NCI-H2227 (cell line): ENCODE measurements around the gene ULK4.

Source experiments
- DNase-seq: peaks from one replicate; lab custom pipeline; 2025; ENCODE audit not compliant: unreplicated experiment; lab: John Stamatoyannopoulos, UW

Gene ULK4

DNA sequence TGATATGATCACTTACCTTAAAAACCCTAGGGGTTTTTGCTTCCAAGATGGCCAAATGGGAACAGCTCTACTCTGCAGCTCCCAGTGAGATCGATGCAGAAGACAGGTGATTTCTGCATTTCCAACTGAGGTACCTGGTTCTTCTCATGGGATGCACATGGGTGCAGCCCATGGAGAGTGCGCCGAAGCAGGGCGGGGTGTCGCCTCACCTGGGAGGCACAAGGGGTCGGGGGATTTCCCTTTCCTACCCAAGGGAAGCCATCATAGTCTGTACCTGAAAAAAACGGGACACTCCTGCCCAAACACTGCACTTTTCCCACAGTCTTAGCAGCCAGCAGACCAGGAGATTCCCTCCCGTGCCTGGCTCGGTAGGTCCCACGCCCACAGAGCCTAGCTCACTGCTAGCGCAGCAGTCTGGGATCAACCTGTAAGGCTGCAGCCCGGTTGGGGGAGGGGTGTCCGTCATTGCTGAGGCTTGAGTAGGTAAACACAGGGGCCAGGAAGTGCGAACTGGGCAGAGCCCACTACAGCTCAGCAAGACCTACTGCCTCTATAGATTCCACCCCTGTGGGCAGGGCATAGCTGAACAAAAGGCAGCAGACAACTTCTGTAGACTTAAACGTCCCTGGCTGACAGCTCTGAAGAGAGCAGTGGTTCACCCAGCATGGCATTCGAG, 684.0 kb downstream of the ULK4 start:
- no peak for DNase-seq

DNA sequence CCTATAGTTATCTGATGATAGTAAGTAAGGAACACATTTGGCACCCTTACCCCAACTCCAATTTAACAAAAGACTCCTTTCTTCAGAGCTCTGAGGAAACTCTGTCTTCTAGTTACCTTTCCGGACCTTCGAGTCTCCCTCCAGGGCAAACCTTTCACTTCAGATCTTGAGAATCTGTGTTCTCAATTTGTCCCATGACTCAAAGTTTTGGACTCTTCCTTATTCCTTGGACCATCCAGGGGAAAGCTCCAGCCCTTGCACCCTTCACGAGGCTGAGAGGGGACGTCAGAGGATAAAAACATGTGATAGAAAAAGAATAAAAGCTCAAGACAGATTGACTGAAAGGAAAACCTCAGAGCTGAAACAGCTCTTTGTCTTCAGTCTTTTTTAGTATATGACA, 685.7 kb downstream of the ULK4 start:
- DNase-seq = no peak

DNA sequence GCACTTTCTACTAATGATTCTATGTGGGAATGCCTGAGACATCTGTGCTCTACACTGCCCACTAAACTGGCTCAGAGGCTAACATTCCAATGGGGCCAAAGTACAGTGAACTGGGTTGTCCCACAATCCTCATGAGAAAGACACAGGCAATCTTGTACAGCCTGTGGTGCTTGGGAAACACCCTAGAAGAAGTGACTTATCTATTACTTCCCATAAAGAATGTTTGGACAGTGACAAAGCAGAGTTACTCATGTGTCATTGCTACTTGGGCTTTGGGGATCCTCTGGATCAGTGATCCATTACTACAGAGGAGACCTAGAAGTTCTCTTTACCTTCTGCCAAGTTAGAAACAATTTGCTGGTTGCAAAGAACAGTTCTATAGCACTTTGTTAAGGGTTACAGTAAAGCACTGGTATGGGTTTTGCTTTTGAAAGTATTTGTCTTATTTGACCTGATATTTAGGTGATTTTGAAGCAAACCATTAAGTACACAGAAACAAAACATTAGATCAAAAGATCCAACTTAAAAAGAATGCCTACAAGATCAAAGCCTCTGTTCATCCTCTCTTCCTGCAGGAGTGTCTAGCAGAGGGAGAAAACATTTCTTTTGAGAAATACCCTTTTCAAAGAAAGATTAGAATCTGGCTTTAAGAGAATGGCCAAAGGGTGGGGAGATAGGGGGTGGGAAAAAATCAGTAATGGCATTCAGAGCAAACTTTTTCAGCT, 686.8 kb downstream of the ULK4 start:
- DNase-seq = no peak

DNA sequence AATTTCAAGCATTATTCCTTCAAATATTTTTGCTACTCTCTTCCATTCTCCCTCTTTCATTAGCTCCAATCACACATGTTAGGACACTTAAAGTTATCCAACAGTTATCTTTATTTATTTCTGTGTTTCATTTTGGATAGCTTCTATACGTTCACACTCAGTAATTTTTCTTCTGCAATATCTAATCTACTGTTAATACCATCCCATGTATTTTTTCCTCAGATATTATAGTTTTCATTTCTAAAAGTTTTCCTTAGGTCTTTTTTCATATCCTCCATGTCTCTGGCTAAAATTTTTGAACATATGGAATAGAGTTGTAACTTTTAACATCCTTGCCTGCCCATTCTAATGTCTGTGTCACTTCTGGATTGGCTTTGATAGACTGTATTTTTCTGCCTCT, 689.2 kb downstream of the ULK4 start:
- DNase-seq = no peak

DNA sequence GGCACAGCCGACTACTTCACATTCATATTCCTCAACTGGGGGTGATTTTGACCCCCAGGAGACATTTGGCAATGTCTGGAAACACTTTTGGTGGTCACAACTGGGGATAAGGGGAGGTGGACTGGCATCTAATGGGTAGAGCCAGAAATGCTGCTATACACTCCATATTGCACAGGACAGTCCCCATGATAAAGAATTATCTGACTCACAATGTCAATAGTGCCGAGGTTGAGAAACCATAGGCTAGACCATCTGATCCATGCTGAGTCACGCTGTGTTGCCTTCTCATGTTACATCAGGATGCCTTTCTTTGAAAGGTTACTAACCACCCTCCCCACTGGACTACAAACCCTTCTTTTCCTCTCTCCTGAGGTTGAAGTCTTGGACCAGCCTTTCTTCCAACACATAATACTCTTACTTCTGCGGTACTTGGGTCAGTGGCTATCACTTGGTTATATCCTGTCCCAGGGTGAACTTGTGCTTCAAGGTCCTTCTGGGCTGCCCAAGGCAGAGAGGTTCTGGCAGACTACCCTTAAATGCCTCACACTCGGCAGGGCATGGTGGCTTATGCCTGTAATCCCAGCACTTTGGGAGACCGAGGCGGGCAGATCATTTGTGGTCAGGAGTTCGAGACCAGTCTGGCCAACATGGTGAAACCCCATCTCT, 693.8 kb downstream of the ULK4 start:
- DNase-seq = no peak

DNA sequence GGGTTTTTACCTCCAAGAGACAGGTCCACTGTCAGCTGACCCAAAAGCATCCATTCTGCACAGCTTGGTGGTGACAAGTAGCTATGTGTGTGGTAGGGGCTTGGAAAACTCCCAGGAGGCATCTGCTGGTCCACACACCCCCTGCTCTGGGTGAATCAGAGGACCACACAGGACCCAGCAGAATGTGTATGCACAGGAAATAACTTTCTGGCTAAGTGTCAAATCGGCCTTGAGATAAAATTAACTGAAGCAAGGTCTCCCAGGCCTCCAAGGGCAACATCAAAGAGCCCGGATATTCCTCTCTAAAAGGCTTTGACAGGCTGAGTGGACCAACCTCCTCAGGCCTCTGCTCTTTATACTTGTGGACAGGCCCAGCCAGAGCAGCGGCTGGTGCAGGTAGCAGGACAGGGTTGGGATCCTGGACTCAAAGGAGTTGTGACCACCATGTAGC, 696.1 kb downstream of the ULK4 start:
- no peak for DNase-seq

DNA sequence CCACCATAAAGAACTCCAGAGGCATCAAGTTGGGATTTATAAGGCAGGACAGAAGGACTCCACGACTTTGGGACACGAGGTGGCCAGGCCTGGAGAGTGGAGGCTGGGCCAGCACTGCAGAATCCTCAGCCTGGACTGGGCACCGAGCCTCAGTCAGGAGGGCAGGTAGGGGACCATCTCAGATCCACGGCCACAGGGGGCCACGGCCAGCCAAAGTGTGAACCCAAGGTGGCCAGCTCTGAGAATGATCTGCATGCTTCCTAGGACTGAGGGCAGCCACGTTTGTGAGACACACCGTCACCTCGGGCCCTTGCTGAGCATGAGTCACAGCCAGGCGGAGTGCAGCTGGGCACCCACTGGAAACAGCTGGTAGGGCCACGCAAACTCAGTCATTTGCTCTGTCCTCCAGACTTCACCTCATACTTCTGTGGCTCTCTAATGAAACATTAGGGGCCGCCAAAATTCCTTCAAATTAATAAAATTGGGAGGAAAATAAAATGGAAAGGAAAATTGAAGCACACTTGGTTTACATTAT, 696.8 kb downstream of the ULK4 start:
- no peak for DNase-seq

DNA sequence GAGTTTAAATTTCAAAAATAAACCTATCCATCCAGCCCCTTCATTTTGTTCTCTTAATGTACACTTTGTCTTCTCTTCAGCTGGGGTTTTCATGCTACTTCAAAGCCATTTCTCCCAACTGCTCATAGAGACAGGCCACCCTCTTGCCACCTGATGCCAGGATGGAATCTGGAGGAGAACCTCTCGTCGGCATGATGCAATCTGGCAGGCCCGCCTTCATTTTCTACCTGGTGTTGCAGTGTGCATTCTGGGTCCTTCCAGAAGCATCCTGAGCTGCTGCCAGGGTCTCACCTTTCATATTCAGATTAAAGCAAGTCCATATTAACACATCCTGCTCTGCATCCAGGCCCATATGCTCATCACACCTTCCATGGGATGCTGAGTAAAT, 701.8 kb downstream of the ULK4 start:
- no peak for DNase-seq

DNA sequence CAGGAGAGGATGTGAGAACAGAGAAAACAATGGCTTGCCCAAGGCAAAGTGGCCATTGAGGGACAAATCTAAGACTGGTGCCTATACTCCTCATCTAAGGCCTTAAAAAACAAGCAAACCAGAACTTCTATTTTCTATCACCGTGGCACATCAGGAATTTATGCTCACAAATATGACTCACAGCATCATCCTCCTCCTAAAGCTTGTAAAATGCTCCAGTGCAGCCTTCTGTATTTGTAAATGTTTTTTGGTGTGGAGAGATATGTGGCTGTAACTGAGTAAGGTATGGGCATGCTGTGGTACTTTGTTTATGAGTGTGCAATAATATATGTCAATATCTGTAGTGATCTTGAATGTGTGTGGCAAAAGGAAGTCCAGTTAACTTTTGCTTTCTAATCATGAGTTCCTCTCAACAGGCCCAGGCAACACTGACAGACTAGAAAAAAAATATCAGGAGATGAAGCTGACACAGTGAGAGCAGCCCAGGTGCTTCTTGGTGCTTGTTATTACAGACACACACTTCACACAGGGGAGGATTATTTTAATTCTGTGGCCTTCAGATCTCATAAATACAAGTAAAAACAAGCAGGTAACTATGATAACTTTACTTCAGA, 702.3 kb downstream of the ULK4 start:
- no peak for DNase-seq

DNA sequence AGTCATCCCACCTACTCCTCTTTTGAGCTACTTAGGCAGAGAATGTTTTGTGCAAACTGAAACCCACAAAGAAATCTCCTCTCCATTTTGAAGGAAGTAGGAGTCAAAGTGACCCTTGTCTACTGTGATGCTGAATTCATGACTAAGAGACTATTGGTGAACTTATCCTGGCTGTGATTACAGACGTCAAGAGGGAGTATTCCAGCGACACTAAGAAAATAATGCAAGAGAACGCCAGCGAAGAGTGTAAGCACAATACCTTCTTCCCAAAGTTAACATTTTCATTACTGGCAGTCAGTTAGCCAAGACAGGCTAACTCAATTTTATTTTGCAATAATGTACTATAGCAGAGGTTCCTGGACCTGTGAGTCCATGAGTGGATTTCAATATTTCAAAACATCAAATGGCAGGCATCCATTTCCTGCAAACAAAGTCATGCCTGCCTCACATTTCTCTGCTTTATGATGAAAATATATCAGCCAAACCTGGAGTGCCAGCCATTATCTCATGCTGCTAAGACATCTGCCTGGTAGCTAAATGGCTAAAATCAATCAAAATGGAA, 703.6 kb downstream of the ULK4 start:
- DNase-seq = peak; percentile 4

DNA sequence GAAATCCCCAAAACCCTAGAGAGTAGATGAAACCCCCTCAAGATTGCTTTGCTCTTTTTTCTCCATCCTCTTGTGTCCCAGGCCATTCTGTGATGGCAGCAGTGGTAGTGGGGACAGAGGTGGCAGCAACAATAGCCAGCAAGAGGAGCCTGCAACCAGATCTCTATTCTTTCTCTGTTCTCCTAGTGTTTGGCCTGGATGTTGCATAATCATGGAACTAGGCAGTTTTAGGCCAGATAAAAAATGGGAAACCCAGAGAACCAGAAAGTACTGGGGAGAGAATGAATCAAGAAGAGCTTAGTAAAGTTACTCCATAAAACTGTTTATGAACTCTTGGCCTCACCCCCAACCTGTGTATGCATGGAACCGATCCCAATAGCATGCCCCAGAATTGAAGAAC, 710.3 kb downstream of the ULK4 start:
- no peak for DNase-seq

DNA sequence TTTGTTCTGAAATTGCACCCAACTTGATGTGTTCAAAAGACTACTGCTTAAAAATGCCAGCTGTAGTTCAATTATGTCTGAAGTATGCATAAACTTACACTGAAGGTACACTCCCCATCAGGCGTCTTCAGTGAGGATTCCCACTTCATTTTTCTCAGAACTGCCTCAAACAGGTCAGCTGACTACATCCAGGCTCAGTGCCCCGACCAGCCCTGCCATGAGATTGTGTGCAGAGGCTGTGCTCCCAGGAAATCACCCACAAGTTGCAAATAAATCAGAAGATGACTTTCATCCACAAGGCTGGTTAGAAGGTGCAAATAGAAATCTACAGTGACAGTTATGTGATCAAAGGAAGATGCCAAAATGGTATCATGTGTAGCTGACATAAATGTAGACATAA, 711.1 kb downstream of the ULK4 start:
- no peak for DNase-seq

DNA sequence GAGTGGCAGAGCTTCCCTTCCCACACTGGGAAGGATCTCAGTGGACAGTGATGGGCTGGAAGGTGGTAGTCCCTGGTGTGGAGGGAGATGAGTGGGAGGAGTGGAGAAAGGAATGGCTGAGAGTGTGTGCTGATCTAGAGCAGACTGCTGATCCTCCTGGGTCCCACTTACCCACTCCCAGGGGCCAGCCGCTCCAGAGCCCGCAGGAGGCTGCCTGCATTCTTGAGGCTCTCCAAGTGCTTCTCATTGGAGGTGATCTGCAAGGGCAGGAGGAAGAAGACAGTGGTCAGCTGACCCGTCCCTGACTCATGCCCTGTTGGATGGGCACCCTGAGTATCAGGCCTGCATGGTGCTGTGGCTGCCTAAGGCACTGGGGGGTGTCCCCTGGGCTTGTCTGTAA, 712.6 kb downstream of the ULK4 start:
- no peak for DNase-seq

DNA sequence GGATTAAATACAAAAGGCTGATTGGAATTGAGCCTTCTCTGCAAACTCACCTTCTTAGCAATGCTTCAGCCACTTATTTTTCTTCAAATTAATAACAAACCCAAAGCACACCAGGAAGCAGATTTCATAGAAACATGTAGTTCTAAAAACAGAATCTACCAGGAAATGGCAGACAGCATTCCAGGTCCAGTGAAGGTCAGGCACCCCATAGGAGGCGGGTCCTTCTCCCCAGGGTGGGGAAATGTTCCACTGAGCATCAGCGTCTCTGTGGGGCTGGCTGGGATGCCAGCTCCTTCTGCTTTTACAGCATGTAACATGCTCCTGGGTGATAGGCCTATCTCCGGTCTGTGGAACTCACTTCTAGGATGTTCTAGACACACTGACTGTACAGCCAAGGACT, 713.4 kb downstream of the ULK4 start:
- no peak for DNase-seq

DNA sequence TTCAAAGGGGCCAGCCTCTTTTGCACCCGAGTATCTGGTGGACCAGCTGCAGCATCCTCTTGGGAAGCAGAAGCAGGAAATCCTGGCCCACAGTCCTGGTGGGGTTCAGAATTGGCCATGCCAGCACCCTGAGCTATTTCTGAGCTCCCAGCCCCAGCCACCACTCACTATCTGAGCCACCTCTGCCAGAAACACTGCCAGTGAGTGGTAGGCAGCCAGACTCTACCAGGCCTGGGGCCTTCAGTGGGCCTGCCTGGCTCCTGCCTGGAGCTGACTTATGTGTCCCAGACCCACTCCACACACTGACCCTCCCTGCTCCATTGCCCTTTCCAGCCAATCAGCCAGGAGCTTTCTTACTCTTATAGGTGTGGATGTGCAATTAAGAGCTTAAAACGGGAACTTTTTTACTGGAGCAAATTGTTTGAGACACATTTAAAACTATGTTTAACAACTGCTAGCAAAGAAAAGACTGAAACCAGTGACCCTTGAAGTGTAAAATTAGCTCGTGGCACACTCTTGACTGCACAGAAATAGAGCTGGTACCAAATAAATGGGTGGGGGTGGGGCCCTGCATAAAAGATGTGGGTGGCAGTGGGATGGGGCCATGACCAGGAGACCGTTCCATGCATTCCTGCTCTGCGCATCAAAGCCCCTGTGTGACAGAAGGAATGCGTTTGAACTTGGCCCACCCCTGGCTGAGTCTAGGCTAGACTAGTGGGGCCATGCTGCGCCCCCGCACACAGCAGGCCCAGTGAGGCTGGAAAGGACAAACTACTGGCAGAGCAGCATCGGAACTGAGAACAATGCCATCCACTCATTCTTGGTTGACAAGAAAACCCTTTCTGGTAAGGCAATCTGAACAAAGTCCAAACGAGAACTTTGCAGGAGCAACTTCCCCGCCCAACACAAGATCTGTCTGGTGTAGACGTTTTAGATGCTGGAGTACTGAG, 714.6 kb downstream of the ULK4 start:
- DNase-seq = no peak

DNA sequence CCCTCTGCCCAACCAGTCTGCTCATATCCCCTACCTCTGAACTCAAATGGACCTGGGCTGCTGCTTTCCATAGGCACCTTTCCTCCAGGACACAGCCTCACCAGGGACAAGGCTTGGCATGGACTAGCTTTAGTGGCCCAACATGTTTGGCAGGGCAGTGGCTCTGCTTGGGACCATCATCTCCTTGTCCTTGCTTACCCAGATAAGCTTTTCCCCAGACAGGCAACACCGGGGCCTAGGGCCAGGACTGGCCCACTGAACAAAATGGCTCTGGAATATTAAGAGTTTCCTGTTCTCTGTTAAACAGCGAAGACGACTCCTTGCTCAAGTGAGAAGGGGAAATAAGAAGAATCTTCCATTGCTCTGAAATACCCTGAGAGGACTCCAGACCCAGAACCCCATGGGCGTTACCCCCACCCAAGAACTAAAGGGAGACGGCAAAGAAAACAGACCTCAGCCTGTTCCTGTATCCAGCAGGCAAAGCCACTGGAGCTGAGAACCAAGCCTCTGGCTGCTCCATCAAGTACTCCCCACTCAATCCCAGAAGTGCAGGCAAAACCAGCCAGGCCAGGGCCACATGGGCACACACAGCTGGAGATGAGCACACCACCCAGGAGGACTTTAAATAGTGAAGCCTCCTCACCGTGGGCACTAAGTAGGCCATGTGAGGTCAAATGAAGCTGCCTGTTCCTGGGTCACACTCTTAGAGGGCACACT, 717.1 kb downstream of the ULK4 start:
- DNase-seq = no peak

DNA sequence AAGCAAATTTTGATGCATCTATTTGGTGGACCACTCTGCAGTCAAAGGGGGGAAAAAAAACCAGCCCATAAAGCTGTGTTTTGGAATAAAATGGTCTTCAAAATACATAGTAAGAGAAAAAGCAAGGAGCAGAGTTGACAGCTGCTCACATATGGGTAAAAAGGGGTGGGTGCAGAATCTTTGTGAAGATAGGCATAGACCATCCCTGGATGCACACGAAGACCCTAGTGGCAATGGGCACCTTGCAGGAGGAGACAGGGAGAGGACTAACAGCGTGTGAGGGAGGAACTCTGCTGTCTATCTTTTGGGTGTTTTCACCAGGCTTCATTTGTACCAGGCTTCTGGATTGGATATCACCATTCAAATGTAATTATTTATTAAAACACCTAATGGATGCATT, 718.7 kb downstream of the ULK4 start:
- DNase-seq = no peak

DNA sequence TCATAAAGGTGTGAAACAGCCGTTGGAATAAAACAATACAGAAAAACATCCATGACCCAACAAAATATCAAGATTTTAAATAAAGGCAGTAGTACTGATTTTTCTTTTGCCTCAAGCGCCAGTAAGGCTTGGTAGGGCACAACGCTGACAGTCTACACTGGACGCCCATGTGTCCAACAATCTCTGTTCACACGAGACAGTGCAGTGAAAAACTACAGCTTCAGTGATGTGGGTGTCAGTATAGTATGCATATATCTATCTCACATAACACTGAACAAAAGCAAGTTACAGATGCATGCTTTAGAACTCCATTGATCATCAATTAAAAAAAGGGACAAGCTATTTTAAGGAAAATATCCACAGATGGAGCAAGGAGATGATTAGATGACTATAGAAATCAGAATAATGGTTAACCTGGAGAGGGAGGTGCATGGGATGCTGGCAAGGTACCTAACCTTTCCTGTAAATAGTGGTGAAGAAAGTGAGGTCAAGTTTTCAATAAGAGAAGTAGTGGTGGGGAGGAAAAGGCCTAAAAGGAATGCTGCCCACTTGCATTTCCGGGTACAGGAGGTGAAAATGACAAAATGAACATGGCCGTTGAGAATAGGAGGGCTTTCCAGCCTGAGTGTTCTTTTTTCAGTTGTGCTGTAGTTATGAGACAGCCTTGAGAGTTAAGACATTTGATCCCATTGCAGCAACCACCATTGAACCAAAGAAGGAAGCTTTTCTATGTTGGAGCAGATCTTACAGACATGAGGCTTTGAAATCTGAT, 719.9 kb downstream of the ULK4 start:
- no peak for DNase-seq

DNA sequence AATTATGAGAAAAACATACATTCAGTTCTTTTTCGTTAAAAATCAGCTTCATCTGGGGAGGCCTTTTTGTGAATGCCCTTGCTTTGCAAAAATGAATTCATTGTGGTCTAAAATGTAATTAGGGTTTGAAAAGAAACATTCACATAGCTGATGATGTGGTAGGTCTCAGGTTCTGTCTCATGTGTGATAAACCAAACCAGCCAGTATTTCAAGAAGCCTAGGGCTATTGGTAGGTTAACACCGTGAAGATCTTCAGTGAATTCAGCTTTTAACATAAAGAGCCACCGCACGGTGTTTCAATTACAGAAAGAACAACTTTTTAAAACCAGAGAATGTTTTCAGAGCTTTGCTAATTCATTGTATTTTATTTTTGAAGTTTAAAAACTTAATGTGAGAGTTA, 720.7 kb downstream of the ULK4 start:
- DNase-seq = no peak
